H9 (cell line): Measurements from ENCODE around the gene ALPI. TPM values are rescaled to one million over a fixed set of nuclear protein-coding genes. Genes with fewer than 3 reads are reported as not detected.

Source experiments
- DNase-seq: peaks from one replicate; pipeline ENCODE4 v3.0.0-alpha.2; 2017
- H2AFZ ChIP-seq: one replicate; pipeline ENCODE4 v1.6.1; 2013; ENCODE audit warnings: mild to moderate bottlenecking, low read length, control low read depth, moderate library complexity
- H2AK5ac ChIP-seq: 2 replicates; pipeline ENCODE4 v1.6.1; 2013; ENCODE audit warnings: low read length, control low read depth, mixed read lengths; ENCODE audit not compliant: insufficient read length
- H2BK120ac ChIP-seq: one replicate; pipeline ENCODE4 v1.6.1; 2013; ENCODE audit warnings: low read depth, mild to moderate bottlenecking, low read length, control low read depth, inconsistent platforms; ENCODE audit not compliant: poor library complexity, severe bottlenecking
- H2BK12ac ChIP-seq: 2 replicates; pipeline ENCODE4 v1.6.1; 2013; ENCODE audit warnings: low read length, control low read depth, mixed read lengths, low read depth; ENCODE audit not compliant: insufficient read length
- H2BK15ac ChIP-seq: 2 replicates; pipeline ENCODE4 v1.6.1; 2013; ENCODE audit warnings: low read depth, low read length, control low read depth
- H2BK20ac ChIP-seq: one replicate; pipeline ENCODE4 v1.6.1; 2013; ENCODE audit warnings: low read depth, mild to moderate bottlenecking, low read length, control low read depth, inconsistent platforms; ENCODE audit not compliant: poor library complexity, severe bottlenecking
- H2BK5ac ChIP-seq: 2 replicates; pipeline ENCODE4 v1.6.1; 2013; ENCODE audit warnings: low read length, control low read depth, mixed read lengths; ENCODE audit not compliant: insufficient read length
- H3K14ac ChIP-seq: 2 replicates; pipeline ENCODE4 v1.6.1; 2013; ENCODE audit warnings: low read length, control low read depth; ENCODE audit not compliant: insufficient read depth
- H3K18ac ChIP-seq: 2 replicates; pipeline ENCODE4 v1.6.1; 2013; ENCODE audit warnings: low read depth, mild to moderate bottlenecking, mixed read lengths, low read length, control low read depth; ENCODE audit not compliant: insufficient read length
- H3K23ac ChIP-seq: 2 replicates; pipeline ENCODE4 v1.6.1; 2013; ENCODE audit warnings: low read length, control low read depth, mixed read lengths, low read depth; ENCODE audit not compliant: insufficient read length
- H3K23me2 ChIP-seq: 2 replicates; pipeline ENCODE4 v1.6.1; 2013; ENCODE audit warnings: low read depth, mild to moderate bottlenecking, mixed read lengths, low read length, control low read depth; ENCODE audit not compliant: insufficient read length, poor library complexity, severe bottlenecking
- H3K27ac ChIP-seq: 2 replicates; pipeline ENCODE4 v1.5.1; 2013; ENCODE audit warnings: low read length, control low read depth, mixed read lengths, low read depth; ENCODE audit not compliant: insufficient read length
- H3K27me3 ChIP-seq: 2 replicates; pipeline ENCODE4 v1.6.1; 2013; ENCODE audit warnings: low read length, control low read depth, inconsistent platforms; ENCODE audit not compliant: insufficient read depth
- H3K4ac ChIP-seq: 2 replicates; pipeline ENCODE4 v1.6.1; 2013; ENCODE audit warnings: low read depth, mild to moderate bottlenecking, control low read depth, inconsistent platforms, low read length, moderate library complexity
- H3K4me1 ChIP-seq: 2 replicates; pipeline ENCODE4 v1.6.1; 2013; ENCODE audit warnings: low read length, control low read depth, inconsistent platforms; ENCODE audit not compliant: insufficient read depth
- H3K4me2 ChIP-seq: 2 replicates; pipeline ENCODE4 v1.6.1; 2013; ENCODE audit warnings: low read length, control low read depth, mixed read lengths; ENCODE audit not compliant: insufficient read length, insufficient read depth
- H3K56ac ChIP-seq: 2 replicates; pipeline ENCODE4 v1.6.1; 2013; ENCODE audit warnings: low read depth, mild to moderate bottlenecking, mixed read lengths, low read length, control low read depth; ENCODE audit not compliant: insufficient read length
- H3K79me1 ChIP-seq: 2 replicates; pipeline ENCODE4 v1.6.1; 2013; ENCODE audit warnings: low read depth, mild to moderate bottlenecking, moderate library complexity, low read length, control low read depth, inconsistent platforms; ENCODE audit not compliant: insufficient read depth, poor library complexity, severe bottlenecking
- H3K79me2 ChIP-seq: 2 replicates; pipeline ENCODE4 v1.6.1; 2013; ENCODE audit warnings: low read length, control low read depth, inconsistent platforms; ENCODE audit not compliant: insufficient read depth
- H3K9ac ChIP-seq: 2 replicates; pipeline ENCODE4 v1.6.1; 2013; ENCODE audit warnings: low read length, control low read depth, mixed read lengths; ENCODE audit not compliant: insufficient read length; ENCODE audit errors: extremely low read depth
- H3K9me3 ChIP-seq: one replicate; pipeline ENCODE4 v1.6.1; 2013; ENCODE audit warnings: low read depth, low read length, inconsistent platforms; ENCODE audit not compliant: control insufficient read depth
- H3T11ph ChIP-seq: one replicate; pipeline ENCODE4 v1.6.1; 2013; ENCODE audit warnings: mild to moderate bottlenecking, low read length, control low read depth, inconsistent platforms
- H4K20me1 ChIP-seq: one replicate; pipeline ENCODE4 v1.6.1; 2013; ENCODE audit not compliant: control insufficient read depth, insufficient read length, insufficient read depth
- H4K5ac ChIP-seq: 2 replicates; pipeline ENCODE4 v1.6.1; 2013; ENCODE audit warnings: low read depth, mild to moderate bottlenecking, mixed read lengths, low read length, control low read depth; ENCODE audit not compliant: insufficient read length
- H4K8ac ChIP-seq: replicated peaks from 2 replicates; pipeline ENCODE4 v1.6.1; 2013; ENCODE audit warnings: low read length, control low read depth, mixed read lengths, low read depth; ENCODE audit not compliant: insufficient read length
- H4K91ac ChIP-seq: 2 replicates; pipeline ENCODE4 v1.6.1; 2013; ENCODE audit warnings: low read depth, mild to moderate bottlenecking, moderate library complexity, mixed read lengths, low read length, control low read depth; ENCODE audit not compliant: insufficient read length
- H3K27ac Mint-ChIP-seq, 3 experiments: 2 replicates in 2 of 3; 3 replicates in 1 of 3; pipeline ENCODE4 v1.8.0; 2020 to 2021; ENCODE audit warnings: mixed read lengths in 3 of 3, mild to moderate bottlenecking in 1 of 3, moderate library complexity in 1 of 3
- H3K27me3 Mint-ChIP-seq: 2 replicates; pipeline ENCODE4 v1.8.0; 2021; ENCODE audit warnings: low read depth, mild to moderate bottlenecking, moderate library complexity, mixed read lengths
- H3K36me3 Mint-ChIP-seq, 3 experiments: 2 replicates in 2 of 3; 3 replicates in 1 of 3; pipeline ENCODE4 v1.8.0; 2020 to 2021; ENCODE audit warnings: low read depth in 3 of 3, mixed read lengths in 3 of 3; ENCODE audit not compliant: insufficient read depth in 1 of 3
- H3K4me1 Mint-ChIP-seq, 2 experiments: 2 replicates each; pipeline ENCODE4 v1.8.0; 2020; ENCODE audit warnings: mixed read lengths in 2 of 2
- H3K4me3 Mint-ChIP-seq, 2 experiments: 2 replicates in 1 of 2; 3 replicates in 1 of 2; pipeline ENCODE4 v1.8.0; 2020 to 2021; ENCODE audit warnings: mild to moderate bottlenecking in 2 of 2, mixed read lengths in 2 of 2, moderate library complexity in 1 of 2
- H3K9me3 Mint-ChIP-seq, 2 experiments: 2 replicates in 1 of 2; 3 replicates in 1 of 2; pipeline ENCODE4 v1.8.0; 2020; ENCODE audit warnings: mild to moderate bottlenecking in 2 of 2, mixed read lengths in 2 of 2, moderate library complexity in 1 of 2
- CTCF ChIP-seq: fragments of 200-600 bp; sonication (generic); conservative IDR thresholded peaks from 3 replicates; pipeline ENCODE4 v1.8.0; 2021; ENCODE audit warnings: antibody characterized with exemption, mild to moderate bottlenecking
- WGBS: extraction: QIAGEN DNeasy Blood & Tissue Kit; methylation state at CpG from one replicate; pipeline ENCODE4 v1.1.7; 2013; ENCODE audit warnings: missing lambda C conversion rate, low lambda C conversion rate, mixed read lengths; ENCODE audit not compliant: insufficient read length; ENCODE audit errors: extremely low coverage; 5-methylcytosine and 5-hydroxymethylcytosine counted together
- total RNA-seq: library from RNA; stranded (reverse); gene quantifications from 2 replicates; pipeline ENCODE4 v1.2.1, GENCODE V29; 2021

The ALPI gene
- total RNA-seq, 1 experiment from 2014 or later, result not detected

GRCh38 chr2:232504438-232504837, 48.5 kb downstream of the ALPI start:
- no peak for DNase-seq
- H3K14ac ChIP-seq, result no peak overlapping the region
- H3K4ac ChIP-seq, result no peak overlapping the region
- H3K27ac ChIP-seq, result no peak overlapping the region
- peaks cover 73% of the 10 kb centered on the region for H3K27me3 Mint-ChIP-seq
- H3K4me1 ChIP-seq, result 0 out of 2 replicates have a peak, but pooled peaks cover 3% of the 10 kb centered on the region
- no peaks in the 10 kb centered on the region for H3K79me1 ChIP-seq
- H3K4me2 ChIP-seq, result no peak overlapping the region
- H3K9ac ChIP-seq, result no peak overlapping the region
- no peaks in the 10 kb centered on the region for H3K79me2 ChIP-seq
- no peaks in the 10 kb centered on the region for H3K9me3 ChIP-seq
- H4K8ac ChIP-seq, result no peak overlapping the region
- peaks cover 12% of the 10 kb centered on the region for H3K23me2 ChIP-seq
- no peak overlapping the region for H2BK20ac ChIP-seq
- H3K27ac Mint-ChIP-seq, result no peak overlapping the region
- H2BK12ac ChIP-seq, result no peak overlapping the region
- no peak overlapping the region for H4K91ac ChIP-seq
- no peak overlapping the region for H2BK5ac ChIP-seq
- H3T11ph ChIP-seq, result no peak overlapping the region
- no peak for TF ChIP-seq CTCF
- H3K4me1 Mint-ChIP-seq, result peaks cover 17 to 62% of the 10 kb centered on the region in 2 experiments
- H3K4me3 Mint-ChIP-seq, result peak overlapping the region in 1 of 2 experiments; percentile 80; a peak in 3 of 5 replicates
- no peaks in the 10 kb centered on the region for H3K36me3 Mint-ChIP-seq
- H4K20me1 ChIP-seq, result peaks cover 3% of the 10 kb centered on the region
- no peak overlapping the region for H3K56ac ChIP-seq
- peaks cover 17% of the 10 kb centered on the region for H3K27me3 ChIP-seq
- no peak overlapping the region for H4K5ac ChIP-seq
- H2BK15ac ChIP-seq, result no peak overlapping the region
- no peak overlapping the region for H2AK5ac ChIP-seq
- no peak overlapping the region for H3K18ac ChIP-seq
- H2AFZ ChIP-seq, result no peak overlapping the region
- no peak overlapping the region for H2BK120ac ChIP-seq
- no CpG with 5 or more reads among the region's 2 CpGs for WGBS
- peaks cover 0 to 2% of the 10 kb centered on the region in 2 experiments; a peak in 2 of 5 replicates for H3K9me3 Mint-ChIP-seq
- no peak overlapping the region for H3K23ac ChIP-seq
